GM19099 (cell line): ENCODE measurements around the gene DSP.

ENCODE experiments used
- POLR2A ChIP-seq: IDR thresholded peaks from 3 replicates; pipeline ENCODE4 v1.6.1; 2011; ENCODE audit warnings: low read depth; ENCODE audit not compliant: insufficient read length; ENCODE audit errors: extremely low read depth

Gene DSP

DNA sequence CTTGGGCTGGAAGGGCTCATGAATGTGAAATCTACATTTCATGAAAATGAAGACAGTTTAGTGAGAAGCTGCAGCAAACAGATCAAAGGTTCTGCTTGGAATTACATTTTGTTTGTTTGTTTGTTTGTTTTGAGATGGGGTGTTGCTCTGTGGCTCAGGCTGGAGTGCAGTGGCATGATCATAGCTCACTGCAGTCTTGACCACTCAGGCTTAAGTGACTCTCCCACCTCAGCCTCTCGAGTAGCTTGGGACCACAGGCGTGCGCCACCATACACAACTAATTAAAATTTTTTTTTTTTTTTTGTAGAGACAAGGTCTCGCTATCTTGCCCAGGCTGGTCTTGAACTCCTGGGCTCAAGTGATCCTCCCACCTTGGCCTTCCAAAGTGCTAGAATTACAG, 5.8 kb downstream of the DSP start:
- TF ChIP-seq POLR2A: no peak

DNA sequence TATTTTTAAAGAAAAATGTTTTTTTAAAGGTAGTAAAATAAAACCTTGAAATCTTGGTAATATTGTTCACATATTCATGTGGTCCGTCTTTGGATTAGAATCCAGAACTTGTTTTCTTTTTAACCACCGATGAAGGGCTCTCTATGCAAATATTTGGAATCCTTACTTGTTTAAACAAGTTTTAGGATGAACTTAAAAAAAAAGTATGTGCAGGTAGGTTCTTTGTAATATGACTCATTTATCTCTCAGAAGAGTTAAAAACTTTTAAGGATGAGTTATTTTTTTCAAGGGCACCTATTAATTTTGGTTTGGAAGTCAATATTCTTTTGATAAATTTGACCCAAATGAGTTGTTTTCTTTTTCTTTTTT, 8.9 kb downstream of the DSP start:
- no peak for TF ChIP-seq POLR2A

DNA sequence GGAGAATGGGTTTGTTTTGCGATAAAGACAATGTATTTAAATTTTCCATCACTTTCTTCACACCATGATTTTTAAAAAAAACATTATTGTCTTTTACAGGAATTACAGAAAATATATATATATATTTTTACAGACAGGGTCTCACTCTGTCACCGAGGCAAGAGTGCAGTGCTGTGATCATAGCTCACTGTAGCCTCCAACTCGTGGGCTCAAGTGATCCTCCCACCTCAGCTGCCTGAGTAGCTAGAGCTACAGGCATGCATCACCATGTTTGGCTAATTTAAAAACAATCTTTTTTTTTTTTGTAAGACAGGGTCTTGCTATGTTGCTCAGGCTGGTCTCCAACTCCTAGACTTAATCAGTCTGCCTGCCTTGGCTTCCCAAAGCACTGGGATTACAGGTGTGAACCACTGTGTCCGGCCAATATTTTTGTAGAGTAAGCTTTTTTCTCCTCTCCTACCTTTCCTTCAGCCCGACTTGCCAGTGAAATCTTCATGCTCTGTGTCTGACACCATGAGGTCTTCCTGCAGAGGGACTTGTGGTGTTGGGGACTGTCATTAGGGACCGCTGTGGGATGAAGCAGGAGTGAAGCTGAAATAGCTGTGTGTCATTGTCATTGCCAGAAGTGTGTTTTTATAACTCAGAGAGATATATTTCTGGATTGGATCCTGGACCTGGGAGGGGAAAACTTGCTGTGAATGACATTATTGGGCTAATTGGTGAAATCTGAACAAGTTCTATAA, 13.2 kb downstream of the DSP start:
- no peak for TF ChIP-seq POLR2A

DNA sequence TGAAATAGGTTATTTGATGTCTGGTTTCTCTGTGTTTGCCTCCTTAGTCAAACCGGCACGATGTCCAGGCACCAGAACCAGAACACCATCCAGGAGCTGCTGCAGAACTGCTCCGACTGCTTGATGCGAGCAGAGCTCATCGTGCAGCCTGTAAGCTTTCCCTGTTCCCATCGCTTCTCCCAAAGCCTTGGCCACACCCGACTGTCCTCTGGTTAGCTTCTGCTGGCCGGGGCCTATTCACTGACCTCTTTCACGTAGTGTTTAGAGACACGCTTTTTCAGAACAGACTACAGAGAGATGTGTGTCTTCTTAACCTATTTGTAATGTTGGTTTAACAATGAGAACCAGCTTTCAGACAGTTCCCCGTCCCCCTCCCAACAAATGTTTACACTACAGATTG, 14.2 kb downstream of the DSP start:
- TF ChIP-seq POLR2A: no peak

DNA sequence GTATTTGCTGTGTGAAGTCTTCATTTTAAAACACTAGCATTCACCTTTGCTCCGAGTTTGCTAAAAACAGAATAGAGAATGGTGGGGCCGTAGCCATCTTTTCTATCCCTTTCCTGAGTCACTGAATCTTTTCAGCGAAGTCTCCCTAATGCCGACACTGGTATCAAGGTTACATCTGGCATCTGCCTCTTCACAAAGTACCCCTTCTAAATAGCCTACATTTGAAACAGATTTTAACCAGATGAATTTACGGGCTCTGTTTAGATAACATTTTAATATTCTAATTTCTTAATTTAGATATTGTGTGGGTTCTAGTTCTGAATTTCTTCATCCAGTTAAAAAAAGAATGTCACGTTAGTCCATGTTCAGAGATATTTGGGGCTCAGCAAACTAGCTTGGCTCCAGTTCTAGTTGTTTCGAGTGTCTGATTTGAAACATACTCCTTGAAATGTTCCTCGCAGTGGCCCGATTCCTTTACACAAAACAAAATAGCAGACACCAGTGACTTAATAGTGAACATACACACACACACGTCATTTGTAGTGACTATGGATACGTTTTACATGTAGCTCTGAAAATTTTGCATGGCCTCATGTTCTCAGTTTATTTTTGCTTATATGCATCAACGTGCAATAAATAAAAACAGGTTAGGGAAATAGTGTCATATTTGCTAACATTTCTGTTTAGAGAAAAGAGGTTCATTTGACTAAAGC, 15.1 kb downstream of the DSP start:
- no peak for TF ChIP-seq POLR2A

DNA sequence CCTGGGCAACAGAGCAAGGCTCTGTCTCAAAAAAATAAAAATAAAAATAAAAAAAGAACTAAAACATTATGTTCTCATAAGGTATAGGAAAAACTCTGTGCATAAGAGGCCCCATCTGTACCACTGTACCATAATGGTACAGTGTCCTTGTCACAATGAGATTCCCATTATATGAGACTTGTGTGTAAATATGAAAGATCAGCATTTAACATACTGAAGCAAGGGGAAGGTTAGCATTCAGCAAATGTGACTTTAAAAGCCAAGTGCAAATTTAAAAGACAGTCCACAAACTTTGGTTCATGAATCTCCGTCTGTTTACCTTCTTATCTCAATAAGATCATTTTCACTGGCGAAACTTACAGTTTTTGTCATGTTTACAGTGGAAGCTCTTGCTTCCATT, 16.2 kb downstream of the DSP start:
- no peak for TF ChIP-seq POLR2A

DNA sequence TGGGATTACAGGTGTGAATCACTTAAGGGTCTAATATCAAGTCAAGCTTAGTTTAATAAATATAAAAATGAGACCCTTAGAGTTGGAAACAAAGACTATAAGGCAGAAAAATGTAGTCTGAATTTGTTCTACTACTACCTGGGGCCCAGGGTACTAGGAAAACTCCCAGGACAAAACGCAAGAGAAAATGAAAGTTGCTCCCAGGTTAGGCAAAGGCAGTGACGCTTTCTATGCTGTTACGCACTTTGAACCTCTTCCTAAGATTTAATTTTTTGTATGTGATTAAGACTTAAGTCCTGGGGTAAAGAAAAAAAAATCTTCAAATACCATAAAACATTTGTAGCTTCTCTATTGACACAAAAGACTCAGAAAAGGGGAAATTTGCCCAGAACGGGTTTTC, 17.3 kb downstream of the DSP start:
- TF ChIP-seq POLR2A: no peak

DNA sequence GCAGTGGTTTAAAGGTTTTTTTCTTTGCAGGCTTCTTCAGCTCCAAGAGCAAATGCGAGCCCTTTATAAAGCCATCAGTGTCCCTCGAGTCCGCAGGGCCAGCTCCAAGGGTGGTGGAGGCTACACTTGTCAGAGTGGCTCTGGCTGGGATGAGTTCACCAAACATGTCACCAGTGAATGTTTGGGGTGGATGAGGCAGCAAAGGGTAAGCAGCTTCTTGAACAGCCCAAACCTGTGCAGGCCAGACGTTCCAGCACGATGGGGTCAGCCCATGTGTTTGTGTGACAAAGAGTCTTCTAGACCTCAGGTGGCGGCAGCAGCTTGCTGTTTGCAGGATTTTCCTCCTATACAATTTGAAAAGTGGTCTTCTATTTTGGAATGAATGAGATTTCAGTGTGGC, 17.7 kb downstream of the DSP start:
- TF ChIP-seq POLR2A: no peak

DNA sequence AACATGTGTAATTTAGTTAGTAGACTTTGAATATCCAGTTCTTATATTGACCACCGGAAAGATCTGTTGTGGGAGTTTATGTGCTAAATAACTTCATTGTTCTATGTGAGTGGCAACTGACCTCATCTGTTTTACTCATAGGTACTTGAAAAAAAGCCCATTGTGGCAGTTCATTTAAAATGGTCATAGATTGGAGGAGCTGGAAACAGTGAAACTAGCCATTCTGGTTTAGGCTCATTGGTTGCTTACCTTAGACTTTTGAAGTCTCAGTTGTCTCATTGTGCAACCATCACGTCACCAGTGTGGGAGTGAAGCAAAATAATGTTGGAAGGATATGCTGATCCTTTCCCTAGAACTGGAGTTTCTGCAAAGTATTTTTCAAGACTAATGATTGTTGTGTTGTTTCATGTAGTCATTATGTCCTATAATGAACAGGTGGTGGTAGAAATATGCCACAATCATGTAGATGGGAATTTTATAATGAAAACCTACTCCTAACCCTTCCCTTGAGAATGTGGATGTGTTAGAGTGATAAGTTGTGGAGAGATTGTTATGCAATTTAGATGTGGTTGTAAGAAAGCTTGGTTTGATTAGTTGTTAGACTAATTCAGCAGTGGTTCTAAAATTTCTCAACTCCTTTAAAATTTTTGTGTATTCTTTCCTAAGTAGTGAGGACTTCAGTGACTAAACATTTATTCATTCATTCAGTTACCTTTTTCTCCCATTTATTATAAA, 18.3 kb downstream of the DSP start:
- no peak for TF ChIP-seq POLR2A

DNA sequence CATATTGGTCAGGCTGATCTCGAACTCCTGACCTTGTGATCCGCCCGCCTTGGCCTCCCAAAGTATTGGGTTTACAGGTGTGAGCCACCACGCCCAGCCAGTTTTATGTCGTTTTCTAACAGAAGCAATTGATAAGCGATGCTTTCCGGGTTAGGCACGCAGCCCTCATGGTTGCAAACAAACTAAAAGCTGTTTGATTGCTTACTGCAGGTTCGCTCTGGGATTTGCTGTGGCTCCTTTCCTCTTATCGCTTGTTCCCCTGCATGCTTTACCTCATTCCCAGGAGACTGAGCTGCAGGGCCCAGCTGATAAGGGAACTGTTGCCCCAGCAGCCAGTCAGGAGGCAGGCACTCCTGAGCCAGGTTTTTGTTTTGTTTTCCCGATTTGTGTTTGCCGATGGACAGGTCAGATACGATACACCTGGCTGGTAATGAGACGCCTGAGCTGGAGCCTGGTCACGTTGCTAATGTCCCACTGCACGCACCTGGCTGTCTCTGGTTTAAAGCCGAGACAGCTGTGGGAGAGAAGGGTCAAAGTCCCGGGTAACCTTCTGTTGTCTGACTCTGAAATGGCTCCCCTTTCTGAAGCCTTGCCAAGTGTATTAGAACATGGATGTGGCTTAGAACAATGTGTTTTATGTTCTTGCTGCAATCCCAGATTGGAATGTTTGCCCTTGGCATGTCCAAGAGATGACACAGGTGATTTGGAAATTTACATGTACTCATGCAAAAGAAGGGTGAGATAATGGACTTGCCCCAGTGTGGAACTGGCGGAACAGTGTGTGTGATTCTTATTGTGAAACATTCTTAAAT, 19.9 kb downstream of the DSP start:
- TF ChIP-seq POLR2A: no peak

DNA sequence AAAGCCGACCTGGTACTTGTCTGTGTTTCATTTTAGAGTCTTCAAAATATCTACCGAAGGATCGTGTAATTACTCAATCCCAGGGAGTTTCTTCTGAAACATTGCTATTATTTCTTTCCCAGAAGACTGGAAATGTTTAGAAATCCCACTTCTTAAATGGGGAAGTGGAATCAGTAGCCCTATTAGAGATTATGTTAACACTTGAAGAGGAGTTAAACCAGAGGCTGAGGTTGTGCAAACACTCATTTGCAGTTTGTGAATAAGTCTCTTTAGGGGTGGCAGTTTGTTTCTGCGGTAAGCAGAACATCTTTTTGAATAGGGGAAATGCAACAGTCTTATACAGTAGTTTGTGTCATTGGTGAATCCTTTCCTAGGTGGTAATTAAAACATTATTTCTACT, 21.3 kb downstream of the DSP start:
- TF ChIP-seq POLR2A: no peak

DNA sequence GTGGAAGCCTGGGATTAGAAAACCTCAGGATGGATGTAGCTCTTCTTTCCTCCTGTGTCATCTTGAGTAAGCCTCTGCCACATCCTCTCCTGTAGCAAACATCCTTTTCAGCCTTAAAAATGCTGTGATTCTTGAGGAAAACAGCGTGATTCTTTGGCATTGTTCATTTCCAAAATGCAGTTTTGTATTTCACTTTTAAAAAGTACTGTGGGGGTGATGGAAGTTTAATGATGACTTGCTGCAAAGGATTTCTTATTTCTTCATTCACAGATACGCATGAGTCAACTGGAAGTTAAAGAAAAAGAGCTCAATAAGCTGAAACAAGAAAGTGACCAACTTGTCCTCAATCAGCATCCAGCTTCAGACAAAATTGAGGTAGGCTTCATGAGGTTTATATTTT, 24.6 kb downstream of the DSP start:
- no peak for TF ChIP-seq POLR2A

DNA sequence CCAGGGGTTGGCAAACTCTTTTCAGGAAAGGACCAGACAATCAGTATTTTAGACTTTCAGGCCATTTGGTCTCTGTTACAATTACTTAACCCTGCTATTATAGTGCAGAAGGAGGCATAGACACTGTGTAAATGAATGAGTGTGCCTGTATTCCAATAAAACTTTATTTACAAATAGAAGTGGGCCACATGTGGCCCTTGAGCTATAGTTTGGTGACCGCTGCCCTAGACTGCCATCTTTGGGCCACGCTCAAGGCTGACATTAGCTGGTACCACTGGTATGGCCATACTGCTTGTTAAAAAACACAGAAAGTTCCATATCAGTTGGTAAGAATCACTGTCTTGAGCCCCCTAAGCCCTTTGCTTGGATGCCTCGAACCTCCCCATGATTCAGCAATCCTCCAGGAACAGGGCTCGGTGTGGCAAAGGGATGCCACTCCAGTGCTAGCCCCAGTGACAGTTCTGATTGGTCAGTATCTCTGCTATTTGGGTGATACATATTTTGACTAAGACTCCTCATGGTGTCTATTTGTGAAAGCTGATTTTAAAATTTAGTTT, 25.2 kb downstream of the DSP start:
- no peak for TF ChIP-seq POLR2A

DNA sequence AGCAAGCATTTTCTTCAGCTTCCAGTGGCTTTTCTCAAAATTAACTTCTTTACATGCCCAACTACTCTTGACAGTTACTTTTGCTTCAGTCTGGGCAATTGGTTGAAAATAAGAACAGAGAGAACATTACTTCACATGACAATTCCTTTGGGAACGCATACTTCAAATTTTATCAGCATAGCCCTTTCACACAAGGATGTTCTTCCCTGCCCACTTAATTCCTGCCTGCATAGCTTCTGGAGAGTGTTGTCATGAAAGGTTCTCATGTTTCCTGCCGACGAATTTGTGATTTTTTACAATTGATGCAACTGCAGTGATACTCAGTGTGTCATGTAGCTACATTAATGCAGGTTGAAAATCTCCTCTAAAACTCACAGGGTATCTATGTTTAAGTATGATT, 26.6 kb downstream of the DSP start:
- no peak for TF ChIP-seq POLR2A

DNA sequence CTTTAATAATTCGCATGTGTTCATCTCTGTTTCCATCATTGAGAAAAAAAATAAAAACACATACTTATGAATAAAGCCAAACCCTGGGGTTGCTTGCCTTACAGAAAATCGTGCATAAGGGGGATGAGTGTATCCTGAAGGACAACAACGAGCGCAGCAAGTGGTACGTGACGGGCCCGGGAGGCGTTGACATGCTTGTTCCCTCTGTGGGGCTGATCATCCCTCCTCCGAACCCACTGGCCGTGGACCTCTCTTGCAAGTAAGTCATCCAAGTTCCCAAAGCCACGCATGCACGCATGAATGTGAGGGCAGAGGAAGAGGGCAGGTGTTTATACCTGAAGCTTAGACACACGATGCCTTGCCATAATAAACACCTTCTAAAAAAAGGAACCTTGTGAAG, 27.6 kb downstream of the DSP start:
- no peak for TF ChIP-seq POLR2A
